ENCODE measurements around the gene GPR32.
"Not testable (repeated sequence)": the region's sequence is repeated elsewhere in the genome, so short reads cannot be mapped to it uniquely, and the experiment has no call there.

The GPR32 gene

DNA sequence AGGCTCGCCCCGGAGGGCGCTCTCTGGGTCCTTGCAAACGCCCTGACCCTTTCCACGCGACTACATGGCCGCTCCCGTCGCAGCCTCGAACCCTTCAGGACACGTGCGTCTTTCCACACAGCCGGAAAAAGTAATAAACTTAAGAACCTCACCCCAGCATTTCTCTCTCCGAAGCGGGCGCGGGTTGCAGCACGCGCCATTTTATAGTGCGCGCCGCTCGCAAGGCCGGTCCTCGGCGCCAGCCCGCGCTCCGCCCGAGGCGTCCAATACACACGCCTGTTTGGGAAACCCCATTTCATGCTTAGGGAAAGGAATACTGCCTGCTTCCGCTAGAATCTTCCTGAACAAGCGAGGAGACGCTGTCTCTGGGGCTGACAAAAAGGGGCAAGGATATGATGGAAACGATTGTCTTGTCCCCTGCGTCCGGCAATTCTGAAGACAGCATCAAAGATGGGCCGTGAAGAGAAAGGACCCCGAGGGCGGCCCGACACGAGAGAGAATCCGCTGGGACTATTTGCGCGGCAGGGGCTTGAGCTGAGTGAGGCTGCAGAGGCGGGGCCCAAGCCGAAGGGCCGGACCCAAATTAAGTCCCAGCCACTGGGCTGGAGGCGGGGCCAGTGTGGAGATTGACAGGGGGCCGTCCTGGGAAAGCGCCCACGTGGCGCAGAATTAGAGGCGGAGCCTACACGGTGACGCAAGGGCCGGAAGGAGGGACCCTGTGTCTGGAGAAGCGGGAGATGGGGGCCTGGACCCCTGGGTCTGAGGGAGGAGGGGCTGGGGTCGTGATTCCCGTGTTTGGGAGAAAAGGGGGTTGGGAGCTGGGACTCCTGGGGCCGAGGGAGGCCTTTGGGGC, 34.4 kb downstream of the GPR32 start:
- peak; percentile 99 for DNase-seq

DNA sequence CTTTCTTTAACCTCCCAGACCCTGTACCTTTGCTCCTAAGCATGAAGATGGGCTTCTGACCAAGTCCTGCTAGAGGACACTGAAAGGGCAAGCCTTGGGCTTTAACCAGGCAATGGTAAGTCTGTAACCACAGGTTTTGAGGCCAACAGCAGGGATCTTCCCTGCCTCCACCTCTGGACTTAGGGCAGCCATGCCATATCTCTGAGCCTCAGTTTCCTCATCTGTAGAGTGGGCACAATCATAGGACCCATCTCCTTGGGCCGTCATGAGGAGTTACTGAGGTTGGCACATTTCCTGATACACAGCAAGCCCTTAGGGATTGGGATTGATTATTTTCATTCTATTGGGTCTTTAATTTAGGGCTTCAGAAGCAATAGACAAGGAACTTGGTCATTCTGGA, 38.6 kb downstream of the GPR32 start:
- DNase-seq, result no peak

DNA sequence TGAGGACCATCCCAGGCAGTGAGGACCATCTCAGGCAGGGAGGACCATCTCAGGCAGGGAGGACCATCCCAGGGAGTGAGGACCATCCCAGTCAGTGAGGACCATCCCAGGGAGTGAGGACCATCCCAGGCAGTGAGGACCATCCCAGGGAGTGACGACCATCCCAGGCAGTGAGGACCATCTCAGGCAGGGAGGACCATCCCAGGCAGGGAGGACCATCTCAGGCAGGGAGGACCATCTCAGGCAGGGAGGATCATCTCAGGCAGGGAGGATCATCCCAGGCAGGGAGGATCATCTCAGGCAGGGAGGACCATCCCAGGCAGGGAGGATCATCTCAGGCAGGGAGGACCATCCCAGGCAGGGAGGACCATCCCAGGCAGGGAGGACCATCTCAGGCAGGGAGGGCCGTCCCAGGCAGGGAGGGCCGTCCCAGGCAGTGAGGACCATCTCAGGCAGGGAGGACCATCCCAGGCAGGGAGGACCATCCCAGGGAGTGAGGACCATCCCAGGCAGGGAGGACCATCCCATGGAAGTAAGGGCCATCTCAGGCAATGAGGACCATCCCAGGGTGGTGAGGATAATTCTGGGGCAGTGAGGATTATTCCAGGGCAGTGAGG, 41.5 kb downstream of the GPR32 start:
- DNase-seq, result not testable (repeated sequence)

DNA sequence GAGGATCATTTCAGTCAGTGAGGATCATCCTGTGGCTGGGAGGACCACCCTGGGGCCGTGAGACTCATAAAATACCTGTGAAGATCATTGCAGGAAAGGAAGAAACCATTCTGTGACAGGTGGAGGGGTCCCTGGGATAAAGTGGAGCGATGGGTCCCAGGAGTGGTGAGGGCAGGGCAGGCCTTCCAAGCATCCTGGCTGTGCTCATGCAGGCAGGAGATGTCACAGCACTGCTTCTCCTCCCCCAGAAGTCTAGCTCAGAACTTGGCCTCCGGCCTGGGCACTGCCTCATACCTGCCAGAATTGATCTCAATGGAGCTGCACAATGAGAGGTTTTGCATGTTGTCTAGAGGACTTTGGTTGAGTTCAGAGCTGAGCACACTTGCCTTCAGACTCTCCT, 42.2 kb downstream of the GPR32 start:
- no peak for DNase-seq

DNA sequence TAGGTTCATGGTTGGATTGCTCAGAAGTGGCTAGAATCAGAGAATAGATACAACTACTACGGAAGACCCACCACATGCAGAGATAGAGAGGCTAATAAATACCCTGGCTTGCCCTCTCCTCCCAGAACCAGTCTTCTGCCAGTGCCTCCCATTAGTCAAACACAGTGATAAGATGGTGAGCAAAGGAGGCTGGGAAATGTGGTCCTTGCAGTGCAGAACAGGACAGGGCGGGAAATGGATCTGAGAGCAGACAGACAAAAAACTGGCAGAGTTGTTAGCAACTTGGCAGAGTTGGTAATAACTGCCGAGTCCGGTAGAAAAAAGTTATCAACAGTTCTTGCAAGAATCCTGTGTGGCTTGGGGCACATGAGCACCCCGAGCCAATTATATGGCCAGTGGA, 44.6 kb downstream of the GPR32 start:
- no peak for DNase-seq

DNA sequence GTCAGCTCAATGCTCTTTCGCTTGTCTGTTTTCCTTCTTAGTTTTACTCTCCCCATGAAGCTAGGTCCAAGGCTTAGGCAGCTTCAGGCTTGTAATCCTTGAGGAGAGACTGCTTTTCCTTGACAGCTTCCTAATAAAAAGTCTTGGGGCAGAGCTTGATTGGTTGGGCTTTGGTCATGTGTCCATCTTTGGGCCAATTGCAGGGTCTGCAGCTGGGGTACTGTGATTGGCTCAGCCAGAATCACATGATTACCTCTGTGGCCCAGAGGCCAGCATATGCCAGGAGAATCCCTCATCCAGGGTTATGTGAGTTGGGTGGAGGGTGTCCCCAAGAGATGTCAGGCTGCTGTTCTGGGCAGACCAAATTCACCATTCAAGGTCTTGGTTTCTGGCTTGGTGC, 45.2 kb downstream of the GPR32 start:
- no peak for DNase-seq

DNA sequence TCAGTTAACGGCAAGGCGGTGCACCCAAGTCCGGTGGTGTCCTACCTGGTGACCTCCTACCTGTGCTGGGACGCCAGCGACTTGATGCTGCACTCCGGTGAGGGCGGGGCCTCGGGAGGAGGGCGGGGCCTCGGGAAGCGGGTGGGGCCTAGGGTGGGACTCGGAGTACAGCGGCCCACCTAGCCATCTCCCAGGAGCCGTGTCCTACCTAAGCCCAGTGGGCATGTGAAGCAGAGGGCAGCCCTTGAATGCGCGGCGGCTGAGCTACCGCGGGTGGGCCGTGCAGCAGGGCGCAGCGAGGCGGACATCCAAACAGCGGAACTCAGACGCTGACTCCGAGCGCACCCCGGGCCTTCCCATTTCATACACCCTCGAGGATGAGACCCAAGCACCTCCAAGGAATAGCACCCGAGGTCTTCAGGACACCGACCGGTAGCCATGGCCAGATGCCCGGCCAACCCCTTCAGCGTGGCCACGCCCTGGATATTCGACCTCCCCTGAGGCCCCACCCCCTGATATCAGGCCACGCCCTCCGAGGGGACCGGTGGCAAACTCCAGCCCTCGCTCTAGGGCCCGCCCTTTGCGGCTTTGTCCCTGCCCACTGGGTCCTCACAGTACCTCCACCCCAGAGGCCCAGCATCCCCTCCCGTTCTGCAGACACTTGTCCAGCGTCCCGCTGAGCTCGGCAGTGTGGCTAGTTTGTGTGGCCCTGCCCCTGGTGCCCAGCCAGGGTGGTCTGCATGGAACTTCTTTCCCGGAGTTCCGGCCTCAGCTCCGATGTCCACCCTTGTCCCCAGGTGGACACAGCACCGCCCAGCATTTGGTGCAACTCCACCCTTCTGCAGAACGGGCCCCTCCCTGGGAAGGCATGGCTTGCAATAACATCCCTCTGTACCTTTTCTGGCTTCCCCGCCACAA, 47.9 kb downstream of the GPR32 start:
- DNase-seq, result peak; percentile 39 to 52

DNA sequence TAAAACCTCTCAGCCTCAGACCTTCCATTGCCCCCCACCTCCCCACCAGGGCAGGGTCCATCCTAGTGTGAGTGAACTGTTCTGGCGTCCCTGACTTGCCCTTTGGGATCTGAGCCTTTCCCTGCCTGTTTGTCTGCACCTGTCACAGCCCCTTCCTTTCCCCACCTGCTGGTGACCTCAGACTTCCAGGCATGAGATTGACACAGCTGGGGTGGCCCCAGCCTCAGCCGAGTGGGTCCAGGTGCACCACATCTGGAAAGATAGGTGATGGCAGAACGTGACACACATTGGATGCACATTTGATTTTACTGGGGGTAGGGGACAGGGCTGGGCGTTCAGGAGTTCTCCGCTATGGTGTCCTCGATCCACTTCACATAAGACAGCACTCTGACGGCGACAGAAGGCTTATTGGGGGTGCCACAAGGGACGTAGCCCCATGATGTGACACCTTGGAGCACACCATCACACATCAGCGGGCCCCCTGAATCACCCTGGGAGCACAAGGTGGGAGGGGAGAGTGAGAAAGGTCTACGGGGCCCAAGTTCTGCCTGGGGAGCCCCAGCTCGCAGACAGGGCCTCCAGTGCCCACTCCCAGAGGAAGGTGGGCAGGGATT, 48.7 kb downstream of the GPR32 start:
- no peak for DNase-seq

DNA sequence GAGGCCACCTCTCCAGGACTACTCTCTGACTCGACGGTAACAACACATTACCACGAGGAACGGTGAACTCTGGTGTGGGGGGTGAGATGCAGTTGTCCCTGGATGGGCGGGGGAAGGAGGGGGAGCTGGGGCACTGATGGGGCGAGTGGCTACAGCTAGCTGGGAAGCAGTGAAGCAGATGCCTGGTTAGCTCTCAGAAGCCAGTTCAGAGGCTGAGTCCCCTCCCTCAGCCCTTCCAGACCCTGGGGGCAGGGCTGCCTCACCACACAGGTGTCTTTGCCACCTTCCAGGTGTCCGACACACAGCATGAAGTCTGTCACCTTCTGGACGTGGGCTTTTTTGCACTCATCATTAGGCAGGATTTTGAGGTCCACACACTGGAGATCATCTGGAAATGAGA, 49.4 kb downstream of the GPR32 start:
- DNase-seq, result no peak

DNA sequence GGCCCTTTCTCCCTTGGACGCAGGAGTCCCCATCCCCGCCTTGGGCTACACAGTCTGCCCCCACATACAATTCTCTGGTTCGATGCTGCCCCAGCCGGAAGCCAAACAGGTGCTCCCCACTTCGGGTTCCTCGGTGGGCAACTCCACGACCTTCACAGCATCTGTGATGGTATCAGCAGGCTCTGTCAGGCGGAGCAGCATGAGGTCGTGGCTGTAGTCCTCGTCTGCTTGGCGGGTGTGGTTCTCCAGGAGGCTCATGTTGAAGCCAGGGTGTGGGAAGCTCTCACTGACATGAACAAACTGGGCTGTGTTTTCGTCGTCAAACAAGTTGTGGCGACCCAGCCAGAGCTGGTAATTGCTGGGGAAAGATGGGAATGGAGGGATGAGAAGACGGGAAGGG, 49.8 kb downstream of the GPR32 start:
- no peak for DNase-seq

DNA sequence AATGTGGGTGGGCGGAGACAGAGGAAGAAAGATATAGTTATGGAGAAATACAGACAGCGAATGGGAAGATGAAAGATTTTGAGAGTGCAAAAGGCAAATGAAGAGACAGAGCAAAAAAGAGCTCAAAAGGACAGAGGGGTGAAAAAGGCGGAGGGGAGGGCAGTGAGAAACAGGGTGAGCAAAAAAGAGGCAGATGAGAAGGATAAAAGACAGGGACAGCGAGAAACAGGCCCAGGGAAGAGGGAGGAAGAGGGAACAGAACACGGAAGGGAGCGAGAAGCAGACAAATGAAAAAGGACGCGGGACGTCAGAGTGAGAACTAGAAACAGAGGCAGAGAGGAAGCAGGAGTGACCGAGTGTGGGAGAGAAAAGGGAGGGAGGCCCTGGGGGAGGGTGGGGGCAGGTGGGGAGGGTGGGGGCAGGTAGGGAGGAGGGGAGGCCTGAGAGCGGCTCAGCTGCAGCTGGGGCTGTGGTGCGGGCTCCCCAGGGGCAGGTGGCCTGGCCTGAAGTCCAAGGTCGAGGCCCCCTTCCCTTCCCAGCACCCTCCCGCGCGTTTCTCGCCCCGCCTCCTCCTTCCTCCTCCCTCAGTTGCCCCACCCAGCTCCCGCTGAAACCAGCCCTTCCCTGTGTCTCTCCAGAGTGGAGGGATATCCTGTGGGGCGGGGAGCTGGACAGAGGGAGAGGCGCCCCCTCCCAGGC, 50.4 kb downstream of the GPR32 start:
- DNase-seq, result no peak

DNA sequence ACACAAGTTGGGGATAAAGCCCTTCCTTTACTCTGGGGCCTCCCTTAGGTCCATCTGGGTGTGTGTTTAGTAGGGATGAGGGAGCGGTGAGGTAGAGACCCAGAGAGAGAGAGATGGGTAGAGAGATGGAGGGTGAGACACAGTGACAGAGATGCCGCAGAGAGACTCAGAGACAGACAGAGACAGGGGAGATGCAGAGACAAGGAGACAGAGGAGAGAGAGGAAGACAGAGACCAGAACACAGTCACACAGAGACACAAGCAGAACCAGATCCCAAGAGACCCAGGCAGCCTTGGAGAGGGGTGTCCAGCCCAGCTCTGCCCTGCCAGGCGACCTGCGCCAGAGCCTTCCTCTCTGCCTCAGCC, 51.0 kb downstream of the GPR32 start:
- DNase-seq, result no peak

Data from CD4-positive, alpha-beta T cell treated with Interleukin-1 beta for 1 hour (primary cell).